ENCODE results near the gene STRADB.

GRCh38 chr2:201471732-201472393 is 20.3 kb downstream of the STRADB start:
- TF ChIP-seq, protein P1, sequence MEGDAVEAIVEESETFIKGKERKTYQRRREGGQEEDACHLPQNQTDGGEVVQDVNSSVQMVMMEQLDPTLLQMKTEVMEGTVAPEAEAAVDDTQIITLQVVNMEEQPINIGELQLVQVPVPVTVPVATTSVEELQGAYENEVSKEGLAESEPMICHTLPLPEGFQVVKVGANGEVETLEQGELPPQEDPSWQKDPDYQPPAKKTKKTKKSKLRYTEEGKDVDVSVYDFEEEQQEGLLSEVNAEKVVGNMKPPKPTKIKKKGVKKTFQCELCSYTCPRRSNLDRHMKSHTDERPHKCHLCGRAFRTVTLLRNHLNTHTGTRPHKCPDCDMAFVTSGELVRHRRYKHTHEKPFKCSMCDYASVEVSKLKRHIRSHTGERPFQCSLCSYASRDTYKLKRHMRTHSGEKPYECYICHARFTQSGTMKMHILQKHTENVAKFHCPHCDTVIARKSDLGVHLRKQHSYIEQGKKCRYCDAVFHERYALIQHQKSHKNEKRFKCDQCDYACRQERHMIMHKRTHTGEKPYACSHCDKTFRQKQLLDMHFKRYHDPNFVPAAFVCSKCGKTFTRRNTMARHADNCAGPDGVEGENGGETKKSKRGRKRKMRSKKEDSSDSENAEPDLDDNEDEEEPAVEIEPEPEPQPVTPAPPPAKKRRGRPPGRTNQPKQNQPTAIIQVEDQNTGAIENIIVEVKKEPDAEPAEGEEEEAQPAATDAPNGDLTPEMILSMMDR (conservative IDR thresholded peaks at IDR 0.05; ENCODE audit: low read depth, low read length) = no peak
- TF ChIP-seq EZH2 (IDR thresholded peaks at IDR 0.05; ENCODE audit: low read length, unreplicated experiment) = no peak

Data from PC-3 (cell line).